Skeletal muscle satellite cell (primary cell): ENCODE measurements around the gene EIF3B.
"Not testable (repeated sequence)": the region's sequence is repeated elsewhere in the genome, so short reads cannot be mapped to it uniquely, and the experiment has no call there.

Source experiments
- H3K27me3 ChIP-seq: 2 replicates; pipeline ENCODE4 v1.7.0; 2013; ENCODE audit warnings: low read length; ENCODE audit not compliant: control insufficient read depth, insufficient read depth
- H3K36me3 ChIP-seq: 2 replicates; pipeline ENCODE4 v1.7.0; 2013; ENCODE audit warnings: mild to moderate bottlenecking, control low read depth, low read length; ENCODE audit not compliant: insufficient read depth
- H3K4me1 ChIP-seq: 2 replicates; pipeline ENCODE4 v1.7.0; 2013; ENCODE audit warnings: low read length; ENCODE audit not compliant: control insufficient read depth, insufficient read depth
- H3K4me2 ChIP-seq: 2 replicates; pipeline ENCODE4 v1.7.0; 2013; ENCODE audit warnings: mild to moderate bottlenecking, low read length
- H3K4me3 ChIP-seq: 2 replicates; pipeline ENCODE4 v1.7.0; 2013; ENCODE audit warnings: low read length
- H3K9ac ChIP-seq: 2 replicates; pipeline ENCODE4 v1.7.0; 2013; ENCODE audit warnings: mild to moderate bottlenecking, low read depth, low read length, moderate library complexity
- H3K9me3 ChIP-seq: replicated peaks from 2 replicates; pipeline ENCODE4 v1.7.0; 2013; ENCODE audit warnings: mild to moderate bottlenecking, control low read depth, low read length

EIF3B gene

DNA sequence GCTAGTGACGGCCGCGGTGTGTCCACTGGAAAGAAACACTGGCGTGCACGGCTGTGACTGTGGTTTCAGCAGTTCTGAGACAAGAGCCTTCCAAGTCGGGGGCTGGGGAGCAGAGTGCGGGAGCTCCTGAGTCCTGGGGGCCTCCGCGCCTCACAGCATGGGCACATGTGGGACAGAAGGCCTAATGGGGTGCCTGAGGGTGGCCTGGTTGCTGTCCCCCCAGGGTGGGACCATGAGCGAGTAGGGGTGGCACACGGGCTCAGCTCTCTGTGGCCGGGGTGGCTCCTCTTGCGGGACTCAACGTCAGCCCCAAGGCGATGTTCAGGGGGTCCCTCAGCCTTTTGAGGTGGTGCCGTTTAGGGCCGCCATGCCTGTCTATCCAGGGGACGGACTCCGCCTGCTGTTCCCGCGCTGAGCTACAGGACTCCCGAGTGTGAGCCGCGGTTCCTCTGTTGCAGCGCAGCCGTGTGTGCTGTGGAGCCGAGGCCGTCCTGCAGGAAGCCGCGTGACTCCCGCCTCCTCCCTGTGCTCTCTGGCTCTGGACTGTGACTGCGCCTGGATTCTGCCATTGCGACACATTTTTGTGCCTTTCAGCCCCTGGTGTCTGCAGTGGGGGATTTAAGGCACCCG, 25.3 kb downstream of the EIF3B start:
- Histone ChIP-seq H3K4me3 (no peak overlapping the region), H3K36me3 (peaks cover 65% of the 10 kb centered on the region), H3K4me1 (no peaks in the 10 kb centered on the region), H3K27me3 (no peaks in the 10 kb centered on the region), H3K9me3 (no peaks in the 10 kb centered on the region), H3K9ac (no peak overlapping the region), H3K4me2 (no peak overlapping the region)

DNA sequence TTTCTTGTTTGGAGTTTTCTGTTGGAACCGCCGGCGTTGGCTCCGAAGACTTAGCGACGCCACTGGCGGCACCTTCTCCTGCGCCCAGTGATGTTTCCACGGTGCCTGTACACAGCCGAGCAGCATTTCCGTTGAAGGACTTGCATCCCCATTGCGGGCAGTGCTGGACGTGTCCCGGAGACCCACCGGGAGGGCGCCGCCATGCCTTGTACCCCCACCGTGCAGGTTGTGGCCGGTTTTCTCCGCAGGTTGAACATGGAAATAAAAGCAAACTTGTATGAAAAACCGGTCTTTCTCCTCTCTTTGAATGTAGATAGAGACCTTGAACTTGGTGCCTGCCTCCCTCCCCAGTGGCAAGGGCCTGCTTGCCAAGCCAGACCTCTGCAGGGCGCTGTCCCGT, 25.8 kb downstream of the EIF3B start:
- Histone ChIP-seq H3K9ac (no peak overlapping the region), H3K4me2 (no peak overlapping the region), H3K4me3 (no peak overlapping the region), H3K27me3 (no peaks in the 10 kb centered on the region), H3K4me1 (no peaks in the 10 kb centered on the region), H3K36me3 (peaks cover 60% of the 10 kb centered on the region), H3K9me3 (no peaks in the 10 kb centered on the region)

DNA sequence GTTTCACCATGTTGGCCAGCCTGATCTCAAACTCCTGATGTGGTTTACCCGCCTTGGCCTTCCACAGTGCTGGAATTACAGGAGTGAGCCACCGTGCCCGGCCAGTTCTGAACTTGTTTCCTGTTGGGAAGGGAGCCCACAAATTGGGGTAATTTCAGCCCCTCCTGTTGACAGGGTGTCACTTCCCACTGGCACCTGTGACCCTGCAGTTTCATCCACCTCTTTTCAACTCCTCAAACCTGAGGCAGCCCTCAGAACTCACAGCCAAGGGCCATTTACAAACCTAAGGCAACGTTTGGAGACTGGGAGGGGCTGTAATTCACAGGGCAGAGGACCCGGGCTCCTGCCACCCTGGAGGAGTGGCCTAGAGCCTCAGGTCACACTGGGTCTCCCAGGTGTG, 26.6 kb downstream of the EIF3B start:
- no peak overlapping the region for H3K4me2 ChIP-seq
- no peak overlapping the region for H3K9ac ChIP-seq
- H3K27me3 ChIP-seq: no peaks in the 10 kb centered on the region
- H3K9me3 ChIP-seq: no peaks in the 10 kb centered on the region
- no peaks in the 10 kb centered on the region for H3K4me1 ChIP-seq
- peaks cover 52% of the 10 kb centered on the region for H3K36me3 ChIP-seq
- H3K4me3 ChIP-seq: no peak overlapping the region

DNA sequence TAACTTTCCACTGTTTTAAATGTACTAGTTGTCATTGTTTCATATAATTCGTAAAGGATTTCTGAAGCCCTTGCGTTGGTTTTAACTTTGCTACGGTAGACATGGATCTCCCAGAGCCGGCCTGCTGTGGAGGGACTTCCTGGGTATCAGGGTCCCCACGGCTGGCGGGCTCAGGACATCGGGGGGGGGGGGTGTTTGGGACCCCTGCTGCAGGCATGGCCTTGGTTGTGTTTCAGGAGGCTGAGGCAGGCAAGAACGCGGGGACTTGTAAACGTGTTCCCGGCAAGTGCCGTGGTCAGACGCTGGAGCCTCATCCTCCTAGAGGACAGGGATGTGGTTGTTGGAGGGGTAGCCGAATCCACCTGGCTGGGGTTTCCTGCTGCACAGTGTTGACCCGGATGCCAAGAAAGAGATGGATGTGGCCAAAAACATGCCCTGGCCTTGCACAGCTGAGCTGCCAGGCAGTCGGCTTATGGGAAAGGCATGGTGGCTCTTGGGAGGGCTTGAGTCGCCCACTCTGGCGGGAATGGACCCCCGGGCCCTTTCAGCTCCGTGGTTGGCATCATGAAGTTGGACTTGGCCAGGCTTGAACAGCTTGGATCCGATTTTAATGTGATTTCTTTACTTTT, 27.4 kb downstream of the EIF3B start:
- no peaks in the 10 kb centered on the region for H3K9me3 ChIP-seq
- H3K4me2 ChIP-seq: no peak overlapping the region
- no peak overlapping the region for H3K4me3 ChIP-seq
- peaks cover 45% of the 10 kb centered on the region for H3K36me3 ChIP-seq
- no peaks in the 10 kb centered on the region for H3K4me1 ChIP-seq
- no peaks in the 10 kb centered on the region for H3K27me3 ChIP-seq
- H3K9ac ChIP-seq: no peak overlapping the region

DNA sequence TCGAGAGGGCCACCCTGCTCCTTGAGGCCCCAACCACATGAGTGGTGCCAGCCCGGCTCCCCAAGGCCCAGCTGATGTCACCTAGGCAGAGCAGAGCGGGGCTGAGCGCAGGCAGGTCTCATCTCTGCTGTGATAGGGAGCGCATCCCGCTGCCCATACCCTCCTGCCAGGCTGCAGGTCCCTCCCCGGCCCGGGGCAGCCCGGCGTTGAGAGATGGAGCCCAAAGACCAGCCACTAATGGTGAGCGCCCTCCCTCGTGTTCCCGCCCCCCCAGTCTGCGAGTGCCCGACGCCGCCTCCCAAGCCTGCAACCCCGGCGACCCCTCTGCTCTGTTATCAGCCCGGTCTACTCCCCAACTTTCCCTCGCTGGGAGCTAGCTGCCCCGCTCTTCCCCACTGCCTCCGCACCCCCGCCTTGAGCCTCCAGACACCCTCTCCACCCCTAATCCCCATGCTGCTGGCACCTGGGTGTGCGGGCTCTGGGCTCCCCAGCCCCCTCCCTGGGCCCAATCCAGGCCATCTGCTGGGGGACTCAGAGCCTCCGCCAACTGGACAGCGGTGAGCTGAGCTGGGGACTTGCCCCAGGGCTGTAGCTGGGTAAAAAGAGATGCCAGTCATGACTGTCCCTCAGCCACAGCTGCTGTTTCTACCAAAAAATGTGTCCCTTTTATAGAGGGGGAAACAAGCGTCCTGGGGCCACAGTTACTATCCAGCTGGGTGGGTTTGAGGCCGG, 29.1 kb downstream of the EIF3B start:
- Histone ChIP-seq H3K9ac (no peak overlapping the region), H3K27me3 (no peaks in the 10 kb centered on the region), H3K36me3 (peaks cover 35% of the 10 kb centered on the region), H3K4me1 (no peaks in the 10 kb centered on the region), H3K4me2 (no peak overlapping the region), H3K4me3 (no peak overlapping the region), H3K9me3 (no peaks in the 10 kb centered on the region)

DNA sequence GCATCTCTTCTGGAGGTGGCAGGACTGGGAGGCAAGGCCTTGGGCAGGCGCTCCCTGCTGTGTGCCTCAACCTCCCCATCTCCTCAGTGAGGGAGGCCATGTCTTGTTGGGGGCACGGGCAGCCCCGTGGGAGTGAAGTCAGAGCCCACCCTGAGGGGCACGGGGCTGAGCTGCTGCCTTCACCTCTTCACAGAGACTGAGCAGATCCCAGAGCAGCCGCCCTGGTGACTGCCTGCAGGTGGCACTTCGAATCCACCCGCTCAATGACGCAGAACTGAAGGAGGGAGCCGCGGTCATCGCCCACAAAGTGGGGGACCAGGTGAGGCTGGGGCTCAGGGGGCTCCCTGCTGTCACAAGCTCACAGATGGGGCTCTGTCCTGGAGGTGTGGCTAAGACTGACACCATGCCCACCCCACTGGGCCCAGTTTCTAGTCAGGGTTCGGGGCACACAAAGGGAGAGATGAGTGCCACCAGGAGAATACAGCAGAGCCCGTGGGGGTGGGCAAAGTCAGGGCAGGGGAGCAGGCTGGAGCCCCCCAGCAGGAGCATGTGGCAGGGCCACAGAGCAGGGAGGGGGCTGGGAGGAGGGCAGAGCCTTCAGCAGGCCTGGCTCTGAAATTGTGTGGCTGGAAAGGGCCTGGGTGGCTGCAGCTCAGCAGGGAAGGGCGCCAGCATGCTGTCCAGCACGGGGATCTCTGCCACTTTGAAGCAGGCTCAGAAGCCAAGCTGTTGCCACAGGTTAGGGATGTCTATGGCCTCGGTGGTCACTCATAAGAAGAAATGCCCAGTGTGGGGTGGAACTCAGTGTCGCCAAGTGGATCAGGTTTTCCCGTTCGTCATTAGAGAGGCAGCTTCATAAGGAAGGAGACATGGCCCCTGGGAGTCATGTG, 30.0 kb downstream of the EIF3B start:
- no peaks in the 10 kb centered on the region for H3K4me1 ChIP-seq
- no peaks in the 10 kb centered on the region for H3K27me3 ChIP-seq
- no peak overlapping the region for H3K4me3 ChIP-seq
- no peak overlapping the region for H3K4me2 ChIP-seq
- no peaks in the 10 kb centered on the region for H3K9me3 ChIP-seq
- peaks cover 26% of the 10 kb centered on the region for H3K36me3 ChIP-seq
- H3K9ac ChIP-seq: no peak overlapping the region

DNA sequence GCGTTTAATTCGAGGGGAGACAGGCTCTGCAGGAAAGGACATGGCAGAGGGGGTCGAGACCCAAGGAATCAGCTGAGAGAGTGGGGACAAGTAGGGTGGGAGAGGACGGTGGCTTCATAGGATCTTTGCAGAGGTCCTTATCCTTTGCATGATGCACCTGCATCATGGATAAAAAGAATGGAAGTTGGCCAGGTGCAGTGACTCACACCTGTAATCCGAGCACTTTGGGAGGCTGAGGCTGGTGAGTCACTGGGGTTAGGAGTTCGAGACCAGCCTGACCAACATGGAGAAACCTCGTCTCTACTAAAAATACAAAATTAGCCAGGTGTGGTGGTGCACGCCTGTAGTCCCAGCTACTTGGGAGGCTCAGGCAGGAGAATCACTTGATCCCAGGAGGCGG, 31.5 kb downstream of the EIF3B start:
- H3K9me3 ChIP-seq, H3K4me3 ChIP-seq, H3K27me3 ChIP-seq, H3K4me2 ChIP-seq, H3K9ac ChIP-seq, H3K4me1 ChIP-seq: not testable (repeated sequence)
- H3K36me3 ChIP-seq: peaks cover 11% of the 10 kb centered on the region

DNA sequence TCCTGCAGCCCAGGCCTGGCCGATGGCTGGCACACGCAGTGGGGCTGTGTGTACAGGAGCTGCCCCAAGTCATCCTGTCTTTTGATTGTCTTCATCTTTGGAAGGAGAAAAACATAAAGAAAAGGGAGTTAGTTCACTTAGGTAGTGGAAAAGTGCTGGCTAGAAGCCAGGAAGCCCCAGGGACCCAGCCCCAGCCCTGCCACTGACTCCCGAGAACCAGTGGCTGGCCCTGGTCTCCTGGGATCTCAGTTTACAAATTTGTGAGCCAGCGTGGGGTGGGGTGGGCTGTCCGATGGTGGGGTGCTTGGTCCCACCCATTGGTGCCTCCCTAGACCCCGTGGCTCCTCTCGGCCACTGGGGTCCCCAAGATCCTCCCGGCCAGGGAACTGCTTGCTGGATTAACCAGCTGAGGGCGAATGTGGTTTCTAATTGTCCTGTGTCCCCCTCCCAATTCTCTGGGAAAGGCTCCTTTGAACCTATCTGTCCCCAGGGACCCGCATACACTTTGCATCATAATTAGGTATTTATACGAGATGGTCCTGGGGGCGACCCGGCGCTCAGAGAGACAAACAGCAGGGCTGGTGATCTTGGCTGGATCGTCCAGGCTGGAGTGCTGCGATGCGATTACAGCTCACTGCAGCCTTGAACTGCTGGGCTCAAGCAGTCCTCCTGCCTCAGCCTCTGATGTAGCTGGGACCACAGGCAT, 32.5 kb downstream of the EIF3B start:
- Histone ChIP-seq H3K4me3 (no peak overlapping the region), H3K27me3 (no peaks in the 10 kb centered on the region), H3K4me1 (peaks cover 6% of the 10 kb centered on the region), H3K9me3 (no peaks in the 10 kb centered on the region), H3K9ac (no peak overlapping the region), H3K36me3 (peaks cover 2% of the 10 kb centered on the region), H3K4me2 (no peak overlapping the region)

DNA sequence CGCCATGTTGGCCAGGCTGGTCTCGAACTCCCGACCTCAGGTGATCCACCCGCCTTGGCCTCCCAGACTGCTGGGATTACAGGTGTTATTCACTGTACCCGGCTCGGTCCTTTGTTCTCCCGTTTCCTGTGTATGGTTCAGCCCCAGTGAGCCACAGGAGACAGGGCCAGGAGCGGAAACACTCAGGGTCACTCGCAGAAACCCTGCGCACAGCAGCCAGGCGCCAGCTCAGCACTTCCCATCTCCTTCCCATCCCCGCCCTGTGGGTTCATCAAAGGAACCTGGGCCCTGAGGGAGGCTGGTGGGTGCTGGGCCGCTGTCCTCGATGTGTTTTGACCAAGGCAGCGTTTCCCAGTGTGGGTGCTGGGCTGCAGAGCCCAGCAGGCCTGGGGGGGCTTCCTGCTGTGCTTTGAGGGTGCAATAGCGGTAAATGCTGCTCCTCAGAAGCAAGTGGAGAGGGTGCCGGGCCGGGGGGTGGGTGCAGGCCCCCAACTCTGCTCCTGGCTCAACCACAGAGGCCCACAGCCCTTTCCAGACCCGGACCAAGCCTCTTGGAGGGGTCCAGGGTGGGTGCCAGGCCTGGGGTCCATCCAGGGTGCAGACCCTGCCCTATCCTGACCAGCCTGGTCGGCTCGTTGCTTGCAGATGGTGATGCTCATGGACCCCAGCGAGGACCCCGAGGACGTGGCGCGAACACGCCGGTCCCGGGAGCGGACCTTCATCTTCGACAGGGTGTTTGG, 33.4 kb downstream of the EIF3B start:
- no peak overlapping the region for H3K4me3 ChIP-seq
- H3K4me2 ChIP-seq: no peak overlapping the region
- H3K9ac ChIP-seq: no peak overlapping the region
- no peaks in the 10 kb centered on the region for H3K9me3 ChIP-seq
- peaks cover 6% of the 10 kb centered on the region for H3K4me1 ChIP-seq
- H3K36me3 ChIP-seq: no peaks in the 10 kb centered on the region
- H3K27me3 ChIP-seq: no peaks in the 10 kb centered on the region

DNA sequence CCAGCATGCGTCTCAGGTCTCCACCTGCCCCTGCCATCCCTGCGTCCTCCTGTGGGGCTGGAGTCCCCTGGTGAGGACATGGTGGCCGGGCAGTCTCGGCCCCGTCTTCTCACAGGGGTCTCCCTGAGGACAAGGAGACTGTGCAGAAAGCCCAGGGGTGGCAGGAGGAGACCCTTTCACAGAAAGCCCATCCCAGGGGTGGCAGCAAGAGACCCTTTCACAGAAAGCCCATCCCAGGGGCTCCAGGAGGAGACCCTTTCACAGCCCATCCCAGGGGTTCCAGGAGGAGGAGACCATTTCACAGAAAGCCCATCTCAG, 34.0 kb downstream of the EIF3B start:
- Histone ChIP-seq H3K4me1 (peaks cover 6% of the 10 kb centered on the region), H3K4me3 (no peak overlapping the region), H3K27me3 (no peaks in the 10 kb centered on the region), H3K9ac (no peak overlapping the region), H3K36me3 (no peaks in the 10 kb centered on the region), H3K9me3 (no peaks in the 10 kb centered on the region), H3K4me2 (no peak overlapping the region)
